ENCODE measurements around the gene SRPX. TPM values are rescaled to one million over a fixed set of nuclear protein-coding genes. Genes with fewer than 3 reads are reported as not detected.

SRPX gene
- total RNA-seq (2022) (1.7 and 2.2 TPM in 2 replicates), Bru-seq, nascent RNA (percentile 19 among the genes with signal in this experiment), BruChase-seq, experiment 1, labeled RNA remaining after a 2-hour chase (percentile 21 among the genes with signal in this experiment), BruChase-seq, experiment 2, labeled RNA remaining after a 6-hour chase (percentile 16 among the genes with signal in this experiment)
- long read RNA-seq, partial matches to known transcripts, result 0 of 4 reads
- long read RNA-seq, other reads (novel, unspliced or antisense), result 1 of 4 reads

GRCh38 chrX:38220415-38221390 lies at the start of gene SRPX:
TSS of gene SRPX (minus strand) at chrX:38220871. CDS start at chrX:38220792, 79 bp downstream.
- Mint-ChIP-seq H3K9me3 (ENCODE audit: unreplicated experiment) (no peaks in the 10 kb centered on the region), H3K36me3 (ENCODE audit: insufficient read depth, unreplicated experiment) (no peaks in the 10 kb centered on the region), H3K27me3 (ENCODE audit: insufficient read depth, unreplicated experiment) (peaks cover 7% of the 10 kb centered on the region), H3K4me1 (ENCODE audit: low read depth, unreplicated experiment) (no peaks in the 10 kb centered on the region), H3K27ac (ENCODE audit: unreplicated experiment) (no peak within 1 kb of the TSS), H3K4me3 (ENCODE audit: unreplicated experiment) (peak within 1 kb of the TSS; percentile 65)
- no TSS peak for BruUV-seq (replicated peaks)
- Histone ChIP-seq H3K9me3 (no peaks in the 10 kb centered on the region), H3K27me3 (replicated peaks; ENCODE audit: control insufficient read depth, insufficient read depth, low read length) (no peaks in the 10 kb centered on the region), H3K4me3 (ENCODE audit: low read depth, low read length) (peak within 1 kb of the TSS; percentile 49), H3K36me3 (ENCODE audit: control insufficient read depth, insufficient read depth, low read length) (no peaks in the 10 kb centered on the region), H3K4me1 (no peaks in the 10 kb centered on the region)
- ChIA-PET POLR2A (no interaction called here), CTCF (interaction anchor here (1.1 to 2.6 kb wide), 3 partner anchors 40 to 107 kb away, joined by 3 to 12 read pairs (median 9); partner anchors contain the start of gene RPGR)
- no peak for TF ChIP-seq CTCF (IDR thresholded peaks at IDR 0.05; ENCODE audit: insufficient read depth in 1 of 2, low read depth in 1 of 2, low read length in 1 of 2, severe bottlenecking in 1 of 2, unreplicated experiment in 1 of 2)
- peak in 1 of 2 experiments; percentile 12 for DNase-seq
- intact Hi-C loops (cut with micrococcal nuclease; ENCODE audit: unreplicated experiment), result no loop called here

GRCh38 chrX:38268011-38268410 lies 47.3 kb upstream of the SRPX start:
- Mint-ChIP-seq H3K36me3 (ENCODE audit: insufficient read depth, unreplicated experiment) (no peaks in the 10 kb centered on the region), H3K4me3 (ENCODE audit: unreplicated experiment) (no peak overlapping the region), H3K9me3 (ENCODE audit: unreplicated experiment) (no peaks in the 10 kb centered on the region), H3K27ac (ENCODE audit: unreplicated experiment) (peak overlapping the region; percentile 57), H3K4me1 (ENCODE audit: low read depth, unreplicated experiment) (no peaks in the 10 kb centered on the region), H3K27me3 (ENCODE audit: insufficient read depth, unreplicated experiment) (no peaks in the 10 kb centered on the region)
- no peak for TF ChIP-seq CTCF (IDR thresholded peaks at IDR 0.05; ENCODE audit: insufficient read depth in 1 of 2, low read depth in 1 of 2, low read length in 1 of 2, severe bottlenecking in 1 of 2, unreplicated experiment in 1 of 2)
- no peaks in the 10 kb centered on the region for H3K27me3 ChIP-seq (replicated peaks; ENCODE audit: control insufficient read depth, insufficient read depth, low read length)
- H3K4me3 ChIP-seq (ENCODE audit: low read depth, low read length), result no peak overlapping the region
- ChIA-PET CTCF (no interaction called here), POLR2A (no interaction called here)
- H3K9me3 ChIP-seq, result no peaks in the 10 kb centered on the region
- intact Hi-C loops (cut with micrococcal nuclease; ENCODE audit: unreplicated experiment), result no loop called here
- H3K36me3 ChIP-seq (ENCODE audit: control insufficient read depth, insufficient read depth, low read length), result no peaks in the 10 kb centered on the region
- BruUV-seq (replicated peaks), result no TSS peak
- DNase-seq, result no peak
- no peaks in the 10 kb centered on the region for H3K4me1 ChIP-seq
